HepG2 (cell line): Measurements from ENCODE around the gene AFG1L. TPM values are rescaled to one million over a fixed set of nuclear protein-coding genes. Genes with fewer than 3 reads are reported as not detected.

Experiments
- CREM ChIP-seq, 2 experiments: sonication (generic) in 1 of 2; formaldehyde crosslinking in 1 of 2; IDR thresholded peaks; 2 replicates each; pipeline versions ENCODE4 v1.4.0 to v1.6.1; 2016 to 2020; ENCODE audit warnings: antibody characterized with exemption in 1 of 2, mild to moderate bottlenecking in 1 of 2, missing genetic modification reagents in 1 of 2
- DR1 ChIP-seq: sonication (generic); formaldehyde crosslinking; IDR thresholded peaks from 2 replicates; pipeline ENCODE4 v1.8.0; 2021; ENCODE audit warnings: mild to moderate bottlenecking, missing genetic modification reagents, inconsistent platforms
- GABPB1 ChIP-seq: IDR thresholded peaks from 2 replicates; pipeline ENCODE4 v1.6.1; 2016; ENCODE audit warnings: mild to moderate bottlenecking, missing genetic modification reagents, moderate library complexity, missing compliant biosample characterization
- HDAC6 ChIP-seq: fragments of 200-600 bp; sonication (generic); IDR thresholded peaks from 2 replicates; pipeline ENCODE4 v1.7.0; 2017; ENCODE audit warnings: mild to moderate bottlenecking, antibody characterized with exemption, low read length, low read depth
- KDM3A ChIP-seq: IDR thresholded peaks from 2 replicates; pipeline ENCODE4 v1.6.1; 2018; ENCODE audit warnings: low read depth, missing compliant biosample characterization
- KLF6 ChIP-seq: IDR thresholded peaks from 2 replicates; pipeline ENCODE4 v1.8.0; 2016; ENCODE audit warnings: missing biosample characterization, missing genetic modification reagents
- MBNL3 ChIP-seq: fragments of 250-450 bp; sonication (Bioruptor Pico); conservative IDR thresholded peaks from 2 replicates; pipeline ENCODE4 v1.8.0; 2022; ENCODE audit warnings: mild to moderate bottlenecking, inconsistent platforms
- POLR2AphosphoS2 ChIP-seq: IDR thresholded peaks from 2 replicates; pipeline ENCODE4 v1.6.1; 2011; ENCODE audit warnings: low read depth, low read length, improper control_type of control experiment
- RELA ChIP-seq: sonication (generic); formaldehyde crosslinking; IDR thresholded peaks from 2 replicates; pipeline ENCODE4 v1.4.0; 2020; ENCODE audit warnings: missing genetic modification reagents
- SSRP1 ChIP-seq: IDR thresholded peaks from 2 replicates; pipeline ENCODE4 v1.6.1; 2016; ENCODE audit warnings: control low read depth
- TEAD2 ChIP-seq: sonication (generic); formaldehyde crosslinking; IDR thresholded peaks from 2 replicates; pipeline ENCODE4 v1.9.0; 2021; ENCODE audit warnings: missing genetic modification reagents
- ZBTB1 ChIP-seq: sonication (generic); formaldehyde crosslinking; IDR thresholded peaks from 2 replicates; pipeline ENCODE4 v1.4.0; 2020; ENCODE audit warnings: missing genetic modification reagents, borderline replicate concordance
- ZNF124 ChIP-seq: sonication (generic); formaldehyde crosslinking; IDR thresholded peaks from 2 replicates; pipeline ENCODE4 v1.4.0; 2020; ENCODE audit warnings: missing genetic modification reagents
- ZNF20 ChIP-seq: sonication (generic); formaldehyde crosslinking; IDR thresholded peaks from 2 replicates; pipeline ENCODE4 v1.4.0; 2020; ENCODE audit warnings: mild to moderate bottlenecking, moderate library complexity, missing genetic modification reagents
- ZNF274 ChIP-seq: sonication (generic); formaldehyde crosslinking; IDR thresholded peaks from 2 replicates; pipeline ENCODE4 v1.5.1; 2020; ENCODE audit warnings: mild to moderate bottlenecking, missing genetic modification reagents
- ZNF550 ChIP-seq: sonication (generic); formaldehyde crosslinking; IDR thresholded peaks from 2 replicates; pipeline ENCODE4 v1.4.0; 2020; ENCODE audit warnings: mild to moderate bottlenecking, missing genetic modification reagents, borderline replicate concordance
- ZNF556 ChIP-seq: sonication (generic); formaldehyde crosslinking; IDR thresholded peaks from 2 replicates; pipeline ENCODE4 v1.4.0; 2020; ENCODE audit warnings: mild to moderate bottlenecking, missing genetic modification reagents, borderline replicate concordance
- ZNF775 ChIP-seq: sonication (generic); formaldehyde crosslinking; IDR thresholded peaks from 2 replicates; pipeline ENCODE4 v1.4.0; 2020; ENCODE audit warnings: missing genetic modification reagents, mild to moderate bottlenecking, moderate library complexity, borderline replicate concordance
- polyA plus RNA-seq, 8 experiments: library from polyadenylated mRNA; depleted of rRNA in 3 of 8; stranded (reverse) in 7 of 8; unstranded in 1 of 8; fragments of >200 nt; fragmentation: Illumina TruSeq in 4 of 8; extraction: Trizol in 4 of 8; gene quantifications; 2 replicates each; pipeline versions ENCODE4 v1.2.1 to v1.2.3, GENCODE V29; 2011 to 2016; ENCODE audit warnings: low read depth in 4 of 8, missing spikeins in 1 of 8, mixed read lengths in 1 of 8; ENCODE audit not compliant: insufficient read depth in 1 of 8
- total RNA-seq, 5 experiments: library from RNA; depleted of rRNA; stranded (reverse); fragments of >200 nt; fragmentation: Illumina TruSeq; extraction: Trizol; gene quantifications; 2 replicates each; pipeline ENCODE4 v1.2.3, GENCODE V29; 2016; ENCODE audit warnings: low read depth in 1 of 5
- TF ChIP-seq, protein P1 (sequence below): sonication (generic); formaldehyde crosslinking; conservative IDR thresholded peaks from 2 replicates; pipeline ENCODE4 v1.4.0; 2020; ENCODE audit warnings: missing genetic modification reagents
- TF ChIP-seq, protein P2 (sequence below): sonication (generic); formaldehyde crosslinking; IDR thresholded peaks from 2 replicates; pipeline ENCODE4 v1.5.0; 2020; ENCODE audit warnings: mild to moderate bottlenecking, low read depth, missing genetic modification reagents, borderline replicate concordance
- TF ChIP-seq, protein P3 (sequence below): sonication (generic); formaldehyde crosslinking; IDR thresholded peaks from 2 replicates; pipeline ENCODE4 v1.5.0; 2020; ENCODE audit warnings: missing genetic modification reagents
- TF ChIP-seq, protein P4 (sequence below): sonication (generic); formaldehyde crosslinking; IDR thresholded peaks from 2 replicates; pipeline ENCODE4 v1.4.0; 2020; ENCODE audit warnings: missing genetic modification reagents, borderline replicate concordance
- TF ChIP-seq, protein P5 (sequence below): IDR thresholded peaks from 2 replicates; pipeline ENCODE4 v1.6.1; 2016; ENCODE audit warnings: low read depth

Gene AFG1L
- total and polyA plus RNA-seq, 2 of the 13 experiments (the other 11 are each of a cell fraction or from before 2014, with no cell fraction given): 3.1 to 14.0 TPM

DNA sequence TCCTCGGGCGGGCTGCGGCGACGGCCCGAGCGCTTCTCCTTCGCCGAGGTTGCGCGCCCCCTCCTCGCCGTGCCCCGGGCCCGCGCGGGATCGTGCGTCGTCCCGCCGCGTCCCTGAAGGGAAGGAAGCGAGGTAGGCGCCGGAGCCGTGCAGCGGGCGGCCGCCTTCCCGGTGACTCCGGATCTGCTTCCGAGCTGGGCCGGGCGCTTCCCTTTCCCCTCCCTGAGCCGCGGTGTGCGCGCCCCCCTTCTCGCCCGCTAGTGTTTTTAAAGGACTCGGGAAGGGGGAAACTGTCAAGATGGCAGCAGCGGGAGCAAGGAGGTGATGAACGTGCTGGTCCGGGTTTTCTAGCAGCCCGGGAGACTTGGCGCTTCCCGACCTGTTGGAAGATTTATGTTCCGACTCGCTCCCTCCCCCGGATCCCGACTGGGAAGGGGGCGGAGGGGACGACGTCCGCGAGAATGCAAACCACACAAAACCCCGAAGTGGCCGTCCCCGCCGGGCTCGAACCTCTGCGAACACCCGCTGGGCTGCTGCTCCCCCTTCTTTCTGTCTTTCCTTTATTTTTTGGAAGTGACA is 265.1 kb downstream of the AFG1L start (continued):
- TF ChIP-seq, protein P1, sequence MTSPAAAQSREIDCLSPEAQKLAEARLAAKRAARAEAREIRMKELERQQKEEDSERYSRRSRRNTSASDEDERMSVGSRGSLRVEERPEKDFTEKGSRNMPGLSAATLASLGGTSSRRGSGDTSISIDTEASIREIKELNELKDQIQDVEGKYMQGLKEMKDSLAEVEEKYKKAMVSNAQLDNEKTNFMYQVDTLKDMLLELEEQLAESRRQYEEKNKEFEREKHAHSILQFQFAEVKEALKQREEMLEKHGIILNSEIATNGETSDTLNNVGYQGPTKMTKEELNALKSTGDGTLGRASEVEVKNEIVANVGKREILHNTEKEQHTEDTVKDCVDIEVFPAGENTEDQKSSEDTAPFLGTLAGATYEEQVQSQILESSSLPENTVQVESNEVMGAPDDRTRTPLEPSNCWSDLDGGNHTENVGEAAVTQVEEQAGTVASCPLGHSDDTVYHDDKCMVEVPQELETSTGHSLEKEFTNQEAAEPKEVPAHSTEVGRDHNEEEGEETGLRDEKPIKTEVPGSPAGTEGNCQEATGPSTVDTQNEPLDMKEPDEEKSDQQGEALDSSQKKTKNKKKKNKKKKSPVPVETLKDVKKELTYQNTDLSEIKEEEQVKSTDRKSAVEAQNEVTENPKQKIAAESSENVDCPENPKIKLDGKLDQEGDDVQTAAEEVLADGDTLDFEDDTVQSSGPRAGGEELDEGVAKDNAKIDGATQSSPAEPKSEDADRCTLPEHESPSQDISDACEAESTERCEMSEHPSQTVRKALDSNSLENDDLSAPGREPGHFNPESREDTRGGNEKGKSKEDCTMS (CRISPR knock-in tag): no peak
- TF ChIP-seq RELA (no peak), POLR2AphosphoS2 (no peak), ZNF124 (no peak), SSRP1 (CRISPR knock-in tag) (0 out of 2 replicates have a peak, but pooled peaks have one; percentile 6), ZNF274 (CRISPR knock-in tag) (peak; percentile 51; the same call in 1 of the 2 replicates), ZNF775 (CRISPR knock-in tag) (no peak), MBNL3 (CRISPR knock-in tag) (no peak), ZNF550 (no peak), ZNF20 (CRISPR knock-in tag) (0 out of 2 replicates have a peak, but pooled peaks have one; percentile 25), HDAC6 (no peak), KLF6 (CRISPR knock-in tag) (no peak), ZBTB1 (CRISPR knock-in tag) (no peak), TEAD2 (CRISPR knock-in tag) (no peak), GABPB1 (no peak), CREM (IDR thresholded peaks at IDR 0.05) (no peak), CREM (CRISPR knock-in tag; IDR thresholded peaks at IDR 0.05) (no peak), DR1 (CRISPR knock-in tag) (no peak), ZNF556 (CRISPR knock-in tag) (no peak), KDM3A (no peak)
- TF ChIP-seq, protein P2, sequence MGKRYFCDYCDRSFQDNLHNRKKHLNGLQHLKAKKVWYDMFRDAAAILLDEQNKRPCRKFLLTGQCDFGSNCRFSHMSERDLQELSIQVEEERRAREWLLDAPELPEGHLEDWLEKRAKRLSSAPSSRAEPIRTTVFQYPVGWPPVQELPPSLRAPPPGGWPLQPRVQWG: no peak
- TF ChIP-seq, protein P3, sequence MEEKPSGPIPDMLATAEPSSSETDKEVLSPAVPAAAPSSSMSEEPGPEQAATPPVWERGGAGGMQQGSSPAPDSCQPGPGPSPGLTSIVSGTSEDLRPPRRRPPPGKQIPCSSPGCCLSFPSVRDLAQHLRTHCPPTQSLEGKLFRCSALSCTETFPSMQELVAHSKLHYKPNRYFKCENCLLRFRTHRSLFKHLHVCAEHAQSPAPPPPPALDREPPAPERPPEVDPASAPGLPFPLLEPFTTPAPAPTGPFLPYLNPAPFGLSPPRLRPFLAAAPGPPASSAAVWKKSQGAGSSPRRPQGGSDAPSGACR (CRISPR knock-in tag): no peak
- TF ChIP-seq, protein P4, sequence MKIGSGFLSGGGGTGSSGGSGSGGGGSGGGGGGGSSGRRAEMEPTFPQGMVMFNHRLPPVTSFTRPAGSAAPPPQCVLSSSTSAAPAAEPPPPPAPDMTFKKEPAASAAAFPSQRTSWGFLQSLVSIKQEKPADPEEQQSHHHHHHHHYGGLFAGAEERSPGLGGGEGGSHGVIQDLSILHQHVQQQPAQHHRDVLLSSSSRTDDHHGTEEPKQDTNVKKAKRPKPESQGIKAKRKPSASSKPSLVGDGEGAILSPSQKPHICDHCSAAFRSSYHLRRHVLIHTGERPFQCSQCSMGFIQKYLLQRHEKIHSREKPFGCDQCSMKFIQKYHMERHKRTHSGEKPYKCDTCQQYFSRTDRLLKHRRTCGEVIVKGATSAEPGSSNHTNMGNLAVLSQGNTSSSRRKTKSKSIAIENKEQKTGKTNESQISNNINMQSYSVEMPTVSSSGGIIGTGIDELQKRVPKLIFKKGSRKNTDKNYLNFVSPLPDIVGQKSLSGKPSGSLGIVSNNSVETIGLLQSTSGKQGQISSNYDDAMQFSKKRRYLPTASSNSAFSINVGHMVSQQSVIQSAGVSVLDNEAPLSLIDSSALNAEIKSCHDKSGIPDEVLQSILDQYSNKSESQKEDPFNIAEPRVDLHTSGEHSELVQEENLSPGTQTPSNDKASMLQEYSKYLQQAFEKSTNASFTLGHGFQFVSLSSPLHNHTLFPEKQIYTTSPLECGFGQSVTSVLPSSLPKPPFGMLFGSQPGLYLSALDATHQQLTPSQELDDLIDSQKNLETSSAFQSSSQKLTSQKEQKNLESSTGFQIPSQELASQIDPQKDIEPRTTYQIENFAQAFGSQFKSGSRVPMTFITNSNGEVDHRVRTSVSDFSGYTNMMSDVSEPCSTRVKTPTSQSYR (CRISPR knock-in tag): no peak; the same call in 1 of the 2 replicates
- TF ChIP-seq, protein P5, sequence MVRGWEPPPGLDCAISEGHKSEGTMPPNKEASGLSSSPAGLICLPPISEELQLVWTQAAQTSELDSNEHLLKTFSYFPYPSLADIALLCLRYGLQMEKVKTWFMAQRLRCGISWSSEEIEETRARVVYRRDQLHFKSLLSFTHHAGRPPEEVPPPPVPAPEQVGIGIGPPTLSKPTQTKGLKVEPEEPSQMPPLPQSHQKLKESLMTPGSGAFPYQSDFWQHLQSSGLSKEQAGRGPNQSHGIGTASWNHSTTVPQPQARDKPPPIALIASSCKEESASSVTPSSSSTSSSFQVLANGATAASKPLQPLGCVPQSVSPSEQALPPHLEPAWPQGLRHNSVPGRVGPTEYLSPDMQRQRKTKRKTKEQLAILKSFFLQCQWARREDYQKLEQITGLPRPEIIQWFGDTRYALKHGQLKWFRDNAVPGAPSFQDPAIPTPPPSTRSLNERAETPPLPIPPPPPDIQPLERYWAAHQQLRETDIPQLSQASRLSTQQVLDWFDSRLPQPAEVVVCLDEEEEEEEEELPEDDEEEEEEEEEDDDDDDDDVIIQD: no peak
